Mucosa of rectum (tissue), 2 donors: ENCODE measurements around the gene PRPF18.
A peak's percentile ranks its signal among the peaks of the same experiment; 100 is the strongest.
"Not testable (repeated sequence)": the region's sequence is repeated elsewhere in the genome, so short reads cannot be mapped to it uniquely, and the experiment has no call there.

Source experiments
- H3K27ac ChIP-seq, 2 donors: one replicate each; pipeline ENCODE4 v1.7.0; 2013; ENCODE audit warnings: inconsistent platforms in 2 of 2, low read depth in 2 of 2, low read length in 2 of 2
- H3K27me3 ChIP-seq, 2 donors: one replicate each; pipeline ENCODE4 v1.7.0; 2013; ENCODE audit warnings: low read length in 2 of 2; ENCODE audit not compliant: control insufficient read depth in 2 of 2, insufficient read depth in 2 of 2
- H3K36me3 ChIP-seq, 2 donors: one replicate each; pipeline ENCODE4 v1.7.0; 2013; ENCODE audit warnings: low read length in 2 of 2; ENCODE audit not compliant: control insufficient read depth in 2 of 2, insufficient read depth in 2 of 2
- H3K4me1 ChIP-seq, 2 donors: one replicate each; pipeline ENCODE4 v1.7.0; 2013; ENCODE audit warnings: low read length in 2 of 2, mild to moderate bottlenecking in 1 of 2; ENCODE audit not compliant: control insufficient read depth in 2 of 2, insufficient read depth in 2 of 2
- H3K4me3 ChIP-seq, 2 donors: one replicate each; pipeline ENCODE4 v1.7.0; 2013; ENCODE audit warnings: low read length in 2 of 2
- H3K9ac ChIP-seq, 2 donors: one replicate each; pipeline ENCODE4 v1.7.0; 2013; ENCODE audit warnings: low read length in 2 of 2, low read depth in 1 of 2, mild to moderate bottlenecking in 1 of 2
- H3K9me3 ChIP-seq, 2 donors: one replicate each; pipeline ENCODE4 v1.7.0; 2013; ENCODE audit warnings: low read length in 2 of 2; ENCODE audit not compliant: control insufficient read depth in 2 of 2
- donor health status: healthy.
- donor health status: Normal muscosa, but diverticular disease.

PRPF18 gene

GRCh38 chr10:13586676-13587355 lies at the start of gene PRPF18:
TSS of gene PRPF18 (plus strand) at chr10:13586965. CDS start at chr10:13587087, 122 bp downstream.
- peaks cover 6 to 7% of the 10 kb centered on the region in 2 donors for H3K4me1 ChIP-seq
- peak within 1 kb of the TSS; percentile 78 to 90 for H3K9ac ChIP-seq
- H3K36me3 ChIP-seq: peaks cover 0 to 2% of the 10 kb centered on the region in 2 donors
- H3K27ac ChIP-seq: peak within 1 kb of the TSS in 1 of 2 donors; percentile 10
- peak within 1 kb of the TSS; percentile 89 to 98 for H3K4me3 ChIP-seq
- peaks cover 0 to 7% of the 10 kb centered on the region in 2 donors for H3K27me3 ChIP-seq
- H3K9me3 ChIP-seq: no peaks in the 10 kb centered on the region

- not testable (repeated sequence) for H3K9me3 ChIP-seq, H3K9ac ChIP-seq, H3K36me3 ChIP-seq, H3K4me1 ChIP-seq, H3K4me3 ChIP-seq, H3K27me3 ChIP-seq, H3K27ac ChIP-seq
Measured at GRCh38 chr10:13537985-13538384, 48.8 kb upstream of the PRPF18 start.

GRCh38 chr10:13542533-13542932 lies 44.2 kb upstream of the PRPF18 start:
- no peak overlapping the region for H3K27ac ChIP-seq
- H3K9me3 ChIP-seq: no peaks in the 10 kb centered on the region
- no peaks in the 10 kb centered on the region for H3K36me3 ChIP-seq
- H3K9ac ChIP-seq: no peak overlapping the region
- peaks cover 0 to 2% of the 10 kb centered on the region in 2 donors for H3K27me3 ChIP-seq
- H3K4me3 ChIP-seq: no peak overlapping the region
- H3K4me1 ChIP-seq: no peaks in the 10 kb centered on the region

GRCh38 chr10:13550802-13551201 lies 36.0 kb upstream of the PRPF18 start:
- no peaks in the 10 kb centered on the region for H3K4me1 ChIP-seq
- H3K36me3 ChIP-seq: no peaks in the 10 kb centered on the region
- no peak overlapping the region for H3K4me3 ChIP-seq
- H3K9ac ChIP-seq: no peak overlapping the region
- H3K9me3 ChIP-seq: peaks cover 0 to 5% of the 10 kb centered on the region in 2 donors
- no peaks in the 10 kb centered on the region for H3K27me3 ChIP-seq
- no peak overlapping the region for H3K27ac ChIP-seq

GRCh38 chr10:13555884-13556510 lies 30.8 kb upstream of the PRPF18 start:
- Histone ChIP-seq H3K4me3 (no peak overlapping the region), H3K27me3 (no peaks in the 10 kb centered on the region), H3K9ac (no peak overlapping the region), H3K36me3 (no peaks in the 10 kb centered on the region), H3K9me3 (no peaks in the 10 kb centered on the region), H3K27ac (no peak overlapping the region), H3K4me1 (no peaks in the 10 kb centered on the region)

GRCh38 chr10:13559124-13559700 lies 27.6 kb upstream of the PRPF18 start:
- Histone ChIP-seq H3K27ac (no peak overlapping the region), H3K36me3 (no peaks in the 10 kb centered on the region), H3K27me3 (no peaks in the 10 kb centered on the region), H3K9me3 (no peaks in the 10 kb centered on the region), H3K9ac (no peak overlapping the region), H3K4me1 (no peaks in the 10 kb centered on the region), H3K4me3 (no peak overlapping the region)

- no peak overlapping the region for H3K27ac ChIP-seq
- no peaks in the 10 kb centered on the region for H3K36me3 ChIP-seq
- no peaks in the 10 kb centered on the region for H3K4me1 ChIP-seq
- H3K9me3 ChIP-seq: no peaks in the 10 kb centered on the region
- H3K9ac ChIP-seq: no peak overlapping the region
- no peaks in the 10 kb centered on the region for H3K27me3 ChIP-seq
- H3K4me3 ChIP-seq: no peak overlapping the region
Measured at GRCh38 chr10:13560597-13560996, 26.2 kb upstream of the PRPF18 start.

GRCh38 chr10:13563481-13564445 lies 23.0 kb upstream of the PRPF18 start:
- no peaks in the 10 kb centered on the region for H3K9me3 ChIP-seq
- H3K27ac ChIP-seq: no peak overlapping the region
- no peak overlapping the region for H3K4me3 ChIP-seq
- H3K4me1 ChIP-seq: no peaks in the 10 kb centered on the region
- no peak overlapping the region for H3K9ac ChIP-seq
- H3K27me3 ChIP-seq: no peaks in the 10 kb centered on the region
- no peaks in the 10 kb centered on the region for H3K36me3 ChIP-seq

GRCh38 chr10:13564576-13564975 lies 22.2 kb upstream of the PRPF18 start:
- Histone ChIP-seq H3K9me3 (no peaks in the 10 kb centered on the region), H3K9ac (no peak overlapping the region), H3K27me3 (no peaks in the 10 kb centered on the region), H3K4me3 (no peak overlapping the region), H3K27ac (no peak overlapping the region), H3K4me1 (no peaks in the 10 kb centered on the region), H3K36me3 (no peaks in the 10 kb centered on the region)
